Mammary epithelial cell (primary cell): ENCODE measurements around the gene ZNF429.

ENCODE experiments used
- CTCF ChIP-seq, 2 donors: IDR thresholded peaks in 1 of 2; conservative IDR thresholded peaks in 1 of 2; 2 replicates each; pipeline ENCODE4 v1.5.1; 2011 to 2012; ENCODE audit warnings: inconsistent platforms in 2 of 2, low read length in 2 of 2, mild to moderate bottlenecking in 2 of 2, control low read depth in 1 of 2, low read depth in 1 of 2; ENCODE audit not compliant: insufficient read depth in 1 of 2; ENCODE audit errors: extremely low read depth in 1 of 2
- EZH2 ChIP-seq: IDR thresholded peaks from 2 replicates; pipeline ENCODE4 v1.6.1; 2012; ENCODE audit warnings: low read length, inconsistent platforms, borderline replicate concordance

GRCh38 chr19:21593008-21593481 is 87.6 kb downstream of the ZNF429 start:
- TF ChIP-seq CTCF (conservative IDR thresholded peaks at IDR 0.05 in 1 of 2, IDR thresholded peaks at IDR 0.05 in 1 of 2; ENCODE audit: extremely low read depth in 1 of 2, insufficient read depth in 1 of 2, low read depth in 1 of 2, low read length in 2 of 2) (no peak), EZH2 (no peak)
